Measurements from ENCODE around the gene VASH1.

Gene VASH1

GRCh38 chr14:76752744-76753143, 8.5 kb upstream of the VASH1 start:
- no peak for DNase-seq

DNA sequence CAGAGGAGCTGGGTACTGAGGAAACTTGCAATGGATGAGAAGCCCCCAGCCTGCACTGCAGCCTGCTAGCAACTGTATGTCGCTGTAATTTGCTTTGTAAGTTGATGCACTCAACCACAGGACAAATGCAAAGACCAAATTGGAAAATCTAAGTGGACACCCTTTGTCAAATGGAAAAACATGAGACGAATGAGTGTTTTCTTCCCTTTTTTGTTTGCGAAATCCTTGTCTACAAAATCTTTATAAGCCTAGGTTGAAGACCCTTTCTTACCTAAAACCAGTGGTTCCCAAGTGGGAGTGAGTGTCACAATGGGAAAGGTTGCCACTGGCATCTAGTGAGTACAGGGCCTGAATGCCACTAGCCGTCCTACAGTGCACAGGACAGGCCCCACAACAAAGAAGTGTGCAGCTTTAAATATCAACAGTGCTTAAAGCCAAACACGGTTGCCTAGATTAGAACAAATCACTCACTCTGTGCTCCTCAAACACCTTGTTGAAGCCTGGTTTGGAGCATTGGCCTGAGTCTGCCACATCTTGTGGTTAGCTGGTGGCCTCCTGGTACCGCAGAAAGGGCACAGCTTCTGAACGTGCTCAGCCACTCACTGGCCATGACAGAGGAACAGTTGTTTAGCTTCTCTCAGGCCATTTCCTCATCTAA, 7.6 kb upstream of the VASH1 start:
- DNase-seq: no peak

DNA sequence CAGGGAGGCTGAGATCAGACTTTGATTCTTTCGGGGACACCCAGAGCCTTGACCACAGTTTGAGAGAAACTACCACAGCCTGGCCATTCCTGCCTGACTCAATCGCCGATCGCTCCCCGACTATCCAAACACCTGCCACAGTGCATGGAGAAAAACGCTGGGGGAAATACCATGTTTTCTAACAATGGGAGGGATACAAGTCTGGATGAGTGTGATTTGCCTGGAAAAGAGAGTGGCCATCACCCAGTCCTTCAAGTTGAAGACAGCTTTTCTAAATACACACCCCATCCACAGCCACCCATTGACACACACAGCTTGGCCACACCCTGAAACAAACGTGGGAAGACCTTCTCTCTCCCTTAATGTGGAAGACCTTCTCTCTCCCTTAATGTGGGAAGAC, 6.7 kb upstream of the VASH1 start:
- no peak for DNase-seq

GRCh38 chr14:76755610-76756370, 5.5 kb upstream of the VASH1 start:
- DNase-seq: no peak

DNA sequence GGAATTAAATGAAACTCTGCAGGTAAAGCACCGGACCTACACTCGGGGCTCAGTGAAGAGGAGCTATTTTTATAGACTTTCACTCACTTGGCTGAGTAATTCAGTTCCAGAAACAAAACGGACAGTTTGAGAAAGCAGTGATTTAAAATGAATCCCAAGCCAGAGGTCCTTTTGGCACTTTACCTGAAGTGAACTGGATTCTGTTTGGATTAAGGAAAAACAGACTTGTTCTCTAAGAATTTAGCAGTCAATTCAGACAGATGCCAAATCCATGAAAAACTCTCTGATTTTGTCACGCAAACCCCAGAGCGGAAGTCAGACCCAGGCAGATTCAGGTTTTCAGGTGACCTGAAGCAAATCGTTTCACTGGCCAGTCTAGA, 4.9 kb upstream of the VASH1 start:
- no peak for DNase-seq

GRCh38 chr14:76759589-76759988, 1.7 kb upstream of the VASH1 start:
- DNase-seq: no peak

GRCh38 chr14:76760331-76761135, 735 bp upstream of the VASH1 start:
- DNase-seq: no peak

GRCh38 chr14:76761960-76762410, 717 bp downstream of the VASH1 start:
- no peak for DNase-seq

GRCh38 chr14:76762411-76763095, 1.3 kb downstream of the VASH1 start:
- no peak for DNase-seq

- no peak for DNase-seq
Observed at GRCh38 chr14:76763096-76764041, 2.1 kb downstream of the VASH1 start.

DNA sequence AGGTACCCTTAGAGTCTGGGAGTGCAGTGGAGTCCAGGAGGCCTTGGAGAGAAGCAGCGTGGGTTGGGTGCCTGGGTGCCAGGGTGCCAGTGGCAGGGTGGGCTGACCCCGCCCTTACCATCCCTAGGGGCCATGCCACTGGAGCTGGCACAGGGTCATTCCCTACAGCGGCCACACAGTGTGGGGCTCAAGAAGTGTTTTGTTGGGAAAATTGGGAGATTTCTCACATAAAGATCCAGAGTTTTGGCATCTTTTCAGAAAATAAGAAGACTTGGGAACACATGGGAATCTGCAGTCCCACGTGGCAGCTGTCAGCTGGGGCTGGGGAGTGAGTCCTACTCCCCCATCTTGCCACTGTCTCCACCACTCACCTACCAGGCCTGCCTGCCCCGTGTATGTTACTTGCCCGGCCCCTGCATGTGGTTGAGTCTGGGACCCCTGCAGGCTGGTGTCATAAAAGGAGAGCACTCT, 4.2 kb downstream of the VASH1 start:
- DNase-seq: no peak

DNA sequence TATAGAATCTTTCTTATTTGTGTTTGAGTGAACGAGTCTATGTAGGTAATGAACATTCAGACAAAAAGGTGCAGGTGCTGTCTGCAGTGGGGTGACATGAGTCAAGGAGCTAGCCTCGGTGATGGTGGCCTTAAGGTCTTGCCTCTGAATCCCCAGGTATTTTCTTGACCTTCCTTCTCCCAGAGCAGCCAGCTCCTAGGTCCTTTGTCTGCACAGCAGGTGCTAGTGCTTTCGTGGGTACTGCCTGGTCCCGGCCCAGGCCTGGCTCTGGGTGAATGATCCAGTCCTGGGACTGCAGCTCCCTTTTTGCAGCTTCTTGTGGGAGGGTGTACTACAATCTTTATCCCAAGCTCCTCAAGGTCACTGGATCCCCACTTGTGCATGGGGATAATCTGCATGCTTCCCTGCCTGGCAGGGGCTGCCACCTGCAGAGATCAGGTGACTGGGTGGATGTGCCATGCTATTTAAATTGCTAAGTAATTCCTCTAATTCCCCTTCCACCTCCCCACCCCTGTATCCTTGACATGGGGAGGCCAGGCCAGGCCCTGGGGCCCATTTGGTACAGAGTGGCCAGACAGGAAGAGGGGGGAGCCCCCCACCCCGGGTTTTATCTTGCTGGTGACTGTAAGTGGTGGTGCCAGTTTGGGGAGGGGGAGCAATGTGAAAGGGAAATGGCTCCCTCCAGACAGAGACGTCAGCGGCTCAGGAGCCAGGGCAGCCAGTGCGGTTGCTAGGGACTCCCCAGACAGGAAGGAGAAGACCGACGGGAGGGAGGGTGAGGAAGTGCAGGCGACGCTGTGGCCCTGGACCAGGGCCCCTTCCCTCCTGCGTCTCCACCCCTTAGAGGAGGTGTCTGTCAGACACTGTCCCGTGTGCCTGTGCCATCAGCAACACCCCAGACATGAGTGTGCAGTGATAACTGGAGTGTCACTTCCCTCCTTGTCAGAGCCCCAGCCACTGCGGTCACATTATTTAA, 6.7 kb downstream of the VASH1 start:
- DNase-seq: peak; percentile 83

DNA sequence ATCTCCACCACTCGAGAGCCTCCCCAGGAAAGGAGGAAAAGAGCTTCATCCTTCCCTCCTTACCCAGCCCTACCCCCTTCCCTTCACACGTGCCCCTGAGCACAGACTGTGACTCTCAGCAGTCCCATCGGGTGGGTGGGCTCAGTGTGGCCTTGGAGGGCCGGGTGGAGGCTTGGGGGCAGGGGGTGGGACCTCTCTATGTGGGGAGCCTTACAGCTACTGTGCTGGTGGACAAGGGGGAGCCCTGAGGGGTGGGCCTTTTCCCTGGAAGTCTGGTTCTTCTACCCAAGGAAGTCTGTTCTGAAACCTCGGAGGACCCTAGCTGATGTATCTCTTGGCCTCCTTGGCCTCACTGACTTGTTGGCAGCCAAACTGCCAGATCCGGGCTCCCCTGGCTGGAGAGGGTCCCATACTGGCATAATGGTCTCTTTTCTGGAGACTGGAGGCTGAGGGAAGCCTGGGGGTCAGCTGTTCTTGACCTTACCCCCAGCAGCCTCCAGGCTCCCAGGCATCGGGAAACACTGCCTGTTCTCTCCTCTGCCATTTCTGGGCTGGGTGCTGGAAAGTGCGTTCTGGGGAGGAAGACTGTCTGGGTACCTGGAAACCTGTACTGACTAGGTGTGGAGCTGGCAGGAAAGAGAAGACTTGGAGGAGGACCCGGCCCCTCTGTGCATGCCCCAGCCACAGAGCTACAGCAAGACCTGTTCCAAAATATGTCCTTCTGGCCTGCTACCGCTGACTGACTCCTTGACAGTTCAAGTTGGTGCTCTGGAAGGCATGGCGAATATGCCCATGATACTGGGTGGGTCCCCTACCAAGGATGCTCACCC, 7.6 kb downstream of the VASH1 start:
- DNase-seq: no peak

- no peak for DNase-seq
Observed at GRCh38 chr14:76769636-76770292, 8.5 kb downstream of the VASH1 start.

- no peak for DNase-seq
Observed at GRCh38 chr14:76770521-76771436, 9.5 kb downstream of the VASH1 start.

DNA sequence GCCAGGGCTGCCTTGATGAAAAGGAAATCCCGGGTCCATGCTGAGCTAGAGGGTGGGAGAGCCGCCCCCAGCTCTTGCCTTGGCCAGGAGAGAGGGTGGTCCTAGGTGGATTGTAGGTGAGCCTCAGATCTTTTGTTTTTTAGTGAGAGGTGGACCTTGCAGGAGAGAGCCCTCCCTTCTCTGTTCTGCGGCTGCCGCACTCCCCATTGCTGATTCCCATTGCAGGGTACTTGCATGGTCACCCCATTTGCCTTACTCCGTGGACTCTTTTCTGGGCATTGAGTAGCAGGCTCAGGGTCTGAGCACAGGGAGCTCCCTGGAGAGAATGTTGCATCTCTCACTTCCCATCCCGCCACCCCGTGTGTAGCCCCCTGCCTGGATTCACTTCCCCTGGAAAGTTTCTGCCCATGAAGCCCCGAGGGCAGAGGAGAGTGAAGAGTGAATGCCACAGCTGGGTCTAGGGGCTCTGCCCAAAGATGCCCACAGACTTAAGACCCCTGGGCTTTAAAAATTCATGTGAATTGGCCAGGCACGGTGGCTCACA, 10.2 kb downstream of the VASH1 start:
- no peak for DNase-seq

Measured in activated CD4-positive, alpha-beta T cell treated with anti-CD3 and anti-CD28 coated beads, Interleukin-2, amount 50 U/mL, for 16 hours (primary cell).